OCI-LY3 (cell line): ENCODE results near the gene STAB1.

Experiments
- H2AFZ ChIP-seq: fragments of 200-600, 300-600 bp; shearing (Covaris generic); 2 replicates; pipeline ENCODE4 v1.6.0; 2014; ENCODE audit warnings: antibody characterized with exemption, low read depth, low read length
- H3K27ac ChIP-seq: fragments of 200-600, 300-600 bp; sonication (generic); 2 replicates; pipeline ENCODE4 v1.5.1; 2014; ENCODE audit warnings: mild to moderate bottlenecking, low read length, moderate library complexity, mixed read lengths
- H3K27me3 ChIP-seq: fragments of 200-600, 300-600 bp; sonication (generic); 2 replicates; pipeline ENCODE4 v1.6.1; 2014; ENCODE audit warnings: low read depth, low read length, mixed read lengths
- H3K36me3 ChIP-seq: fragments of 200-600, 300-600 bp; sonication (generic); replicated peaks from 2 replicates; pipeline ENCODE3; 2014; ENCODE audit warnings: low read depth, low read length, mixed read lengths
- H3K4me1 ChIP-seq: fragments of 300-600, 200-600 bp; sonication (generic); 2 replicates; pipeline ENCODE4 v1.6.1; 2014; ENCODE audit warnings: low read length, mixed read lengths
- H3K4me2 ChIP-seq: fragments of 200-600, 300-600 bp; sonication (generic); 2 replicates; pipeline ENCODE4 v1.6.1; 2014; ENCODE audit warnings: low read length, mixed read lengths
- H3K4me3 ChIP-seq: fragments of 300-600, 200-600 bp; sonication (generic); 2 replicates; pipeline ENCODE4 v1.5.1; 2014; ENCODE audit warnings: antibody characterized with exemption, mild to moderate bottlenecking, low read length, moderate library complexity
- H3K79me2 ChIP-seq: fragments of 300-600, 200-600 bp; shearing (Covaris generic); 2 replicates; pipeline ENCODE4 v1.6.1; 2014; ENCODE audit warnings: mild to moderate bottlenecking, low read length, mixed read lengths
- H3K9ac ChIP-seq: fragments of 300-600, 200-600 bp; shearing (Covaris generic); 2 replicates; pipeline ENCODE4 v1.6.0; 2014; ENCODE audit warnings: mild to moderate bottlenecking, low read length, moderate library complexity
- H3K9me3 ChIP-seq: fragments of 200-600, 300-600 bp; shearing (Covaris generic); 2 replicates; pipeline ENCODE4 v1.6.1; 2014; ENCODE audit warnings: low read length, mixed read lengths; ENCODE audit not compliant: insufficient read depth
- H4K20me1 ChIP-seq: fragments of 200-600, 300-600 bp; sonication (generic); 2 replicates; pipeline ENCODE4 v1.6.1; 2016; ENCODE audit warnings: low read length, mixed read lengths; ENCODE audit not compliant: insufficient read depth
- EZH2phosphoT487 ChIP-seq: fragments of 200-600 bp; shearing (Covaris generic); IDR thresholded peaks from 2 replicates; pipeline ENCODE4 v1.6.1; 2018; ENCODE audit warnings: antibody characterized with exemption, mixed run types, low read depth
- TF ChIP-seq, protein P1 (sequence below): fragments of 200-600, 300-600 bp; sonication (generic); IDR thresholded peaks from 2 replicates; pipeline ENCODE4 v1.5.1; 2014; ENCODE audit warnings: antibody characterized with exemption, low read length, low read depth

Gene STAB1

GRCh38 chr3:52479037-52479876 lies 15.9 kb upstream of the STAB1 start:
- no peaks in the 10 kb centered on the region for H3K79me2 ChIP-seq
- H3K4me3 ChIP-seq: no peak overlapping the region
- no peaks in the 10 kb centered on the region for H3K27me3 ChIP-seq
- no peaks in the 10 kb centered on the region for H3K9me3 ChIP-seq
- TF ChIP-seq, protein P1, sequence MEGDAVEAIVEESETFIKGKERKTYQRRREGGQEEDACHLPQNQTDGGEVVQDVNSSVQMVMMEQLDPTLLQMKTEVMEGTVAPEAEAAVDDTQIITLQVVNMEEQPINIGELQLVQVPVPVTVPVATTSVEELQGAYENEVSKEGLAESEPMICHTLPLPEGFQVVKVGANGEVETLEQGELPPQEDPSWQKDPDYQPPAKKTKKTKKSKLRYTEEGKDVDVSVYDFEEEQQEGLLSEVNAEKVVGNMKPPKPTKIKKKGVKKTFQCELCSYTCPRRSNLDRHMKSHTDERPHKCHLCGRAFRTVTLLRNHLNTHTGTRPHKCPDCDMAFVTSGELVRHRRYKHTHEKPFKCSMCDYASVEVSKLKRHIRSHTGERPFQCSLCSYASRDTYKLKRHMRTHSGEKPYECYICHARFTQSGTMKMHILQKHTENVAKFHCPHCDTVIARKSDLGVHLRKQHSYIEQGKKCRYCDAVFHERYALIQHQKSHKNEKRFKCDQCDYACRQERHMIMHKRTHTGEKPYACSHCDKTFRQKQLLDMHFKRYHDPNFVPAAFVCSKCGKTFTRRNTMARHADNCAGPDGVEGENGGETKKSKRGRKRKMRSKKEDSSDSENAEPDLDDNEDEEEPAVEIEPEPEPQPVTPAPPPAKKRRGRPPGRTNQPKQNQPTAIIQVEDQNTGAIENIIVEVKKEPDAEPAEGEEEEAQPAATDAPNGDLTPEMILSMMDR: no peak
- no peak for TF ChIP-seq EZH2phosphoT487
- H3K27ac ChIP-seq: no peak overlapping the region
- H2AFZ ChIP-seq: no peak overlapping the region
- H3K4me2 ChIP-seq: no peak overlapping the region
- no peaks in the 10 kb centered on the region for H4K20me1 ChIP-seq
- H3K9ac ChIP-seq: no peak overlapping the region
- no peaks in the 10 kb centered on the region for H3K4me1 ChIP-seq
- peaks cover 51% of the 10 kb centered on the region for H3K36me3 ChIP-seq

- Histone ChIP-seq H3K9me3 (no peaks in the 10 kb centered on the region), H3K79me2 (no peaks in the 10 kb centered on the region), H3K27ac (no peak overlapping the region), H4K20me1 (no peaks in the 10 kb centered on the region), H3K27me3 (no peaks in the 10 kb centered on the region), H3K36me3 (peaks cover 51% of the 10 kb centered on the region), H3K9ac (no peak overlapping the region), H3K4me1 (no peaks in the 10 kb centered on the region), H3K4me3 (no peak overlapping the region), H2AFZ (no peak overlapping the region), H3K4me2 (no peak overlapping the region)
- TF ChIP-seq EZH2phosphoT487: no peak
- TF ChIP-seq, protein P1: no peak
These were observed 15.1 kb upstream of the STAB1 start for GRCh38 chr3:52479877-52480575.

DNA sequence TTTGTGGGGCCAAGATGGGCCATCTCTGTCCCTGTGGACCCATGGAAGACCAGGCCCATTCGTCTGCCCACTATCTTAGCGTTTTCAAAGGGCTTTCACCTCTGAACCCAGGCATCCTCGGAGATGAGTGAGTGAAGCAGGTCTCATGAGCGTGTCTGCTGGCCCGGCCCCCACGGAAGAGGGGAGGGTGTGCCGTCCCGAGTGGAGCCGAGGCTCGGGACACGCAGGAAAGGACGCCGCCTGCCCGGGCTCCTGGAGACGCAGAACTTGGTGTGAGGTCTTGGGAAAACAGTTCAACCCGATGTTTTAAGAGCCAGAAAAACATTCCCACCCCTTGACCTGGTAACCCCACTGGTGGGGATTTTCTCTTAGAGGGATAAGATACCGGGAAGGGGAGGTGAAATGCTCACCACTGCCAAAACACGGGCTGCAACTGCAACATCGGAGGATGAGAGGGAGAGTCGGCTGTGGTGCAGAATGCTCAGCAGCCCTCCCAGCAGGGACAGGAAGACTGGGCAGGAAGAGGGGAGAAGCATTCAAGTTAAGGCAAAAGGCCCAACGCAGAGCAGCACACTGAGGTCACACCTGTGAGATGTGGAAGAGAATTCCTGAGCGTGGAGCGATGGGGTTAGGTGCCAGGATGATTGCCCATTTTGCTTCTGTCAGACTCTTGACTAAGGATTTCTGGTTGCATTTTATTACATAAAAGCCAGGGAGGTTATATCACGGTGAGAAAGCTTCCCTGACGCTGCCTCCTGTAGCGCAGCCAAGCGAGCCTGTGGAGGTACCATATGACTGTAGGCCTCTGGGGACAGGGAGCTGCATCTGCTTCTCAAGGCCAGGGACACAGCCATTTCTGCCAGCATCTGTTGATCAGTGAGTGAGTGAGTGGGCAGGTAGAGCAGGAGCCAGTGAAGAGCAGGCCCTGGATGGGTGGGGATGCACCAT lies 14.1 kb upstream of the STAB1 start:
- Histone ChIP-seq H3K9me3 (no peaks in the 10 kb centered on the region), H3K9ac (no peak overlapping the region), H3K4me1 (no peaks in the 10 kb centered on the region), H3K27me3 (no peaks in the 10 kb centered on the region), H3K4me2 (no peak overlapping the region), H4K20me1 (no peaks in the 10 kb centered on the region), H3K27ac (no peak overlapping the region), H3K79me2 (no peaks in the 10 kb centered on the region), H2AFZ (no peak overlapping the region), H3K4me3 (no peak overlapping the region), H3K36me3 (peaks cover 49% of the 10 kb centered on the region)
- TF ChIP-seq, protein P1: no peak
- no peak for TF ChIP-seq EZH2phosphoT487
